Adrenal gland (tissue), 12 donors: ENCODE measurements around the gene OR4E2. TPM values are rescaled to one million over a fixed set of nuclear protein-coding genes. Genes with fewer than 3 reads are reported as not detected.

Experiments used
- DNase-seq, 7 donors: peaks; one replicate each; pipeline ENCODE4 v3.0.0-alpha.2; 2019 to 2020
- H3K27ac ChIP-seq, 5 donors: fragments of 200-600 bp; sonication (generic) in 4 of 5; 1 replicate in 3 of 5; 2 replicates in 2 of 5; pipeline versions ENCODE4 v1.5.1 to v1.8.0; 2016 to 2020; ENCODE audit warnings: mild to moderate bottlenecking in 1 of 5
- H3K27me3 ChIP-seq: fragments of 200-600 bp; 2 replicates; pipeline ENCODE4 v1.8.0; 2021
- H3K36me3 ChIP-seq, 2 donors: fragments of 200-600 bp; replicated peaks in 1 of 2; 1 replicate in 1 of 2; 2 replicates in 1 of 2; pipeline versions ENCODE4 v1.5.1 to v1.8.0; 2018 to 2022
- H3K4me1 ChIP-seq, 2 donors: fragments of 200-600 bp; replicated peaks in 1 of 2; 1 replicate in 1 of 2; 2 replicates in 1 of 2; pipeline versions ENCODE4 v1.5.1 to v1.8.0; 2018 to 2021
- H3K4me3 ChIP-seq, 4 donors: fragments of 200-600 bp; sonication (generic) in 3 of 4; one replicate each; pipeline ENCODE4 v1.5.1; 2016 to 2018
- H3K9me3 ChIP-seq, 3 donors: fragments of 200-600 bp; sonication (generic) in 1 of 3; replicated peaks in 1 of 3; 1 replicate in 2 of 3; 2 replicates in 1 of 3; pipeline versions ENCODE4 v1.5.1 to v1.8.0; 2016 to 2021
- CTCF ChIP-seq, 6 experiments: fragments of 450-650 bp in 4 of 6; fragments of 200-600 bp in 2 of 6; sonication (generic) in 1 of 6; IDR thresholded peaks; 1 replicate in 5 of 6; 2 replicates in 1 of 6; pipeline versions ENCODE4 v1.5.1 to v1.8.0; 2016 to 2021; ENCODE audit warnings: antibody characterized with exemption in 6 of 6, mild to moderate bottlenecking in 2 of 6, moderate library complexity in 1 of 6
- POLR2A ChIP-seq, 2 donors: fragments of 450-650 bp; IDR thresholded peaks; one replicate each; pipeline ENCODE4 v1.6.1; 2017; ENCODE audit warnings: antibody characterized with exemption in 2 of 2, mild to moderate bottlenecking in 2 of 2, moderate library complexity in 1 of 2
- WGBS, 4 donors: extraction: QIAGEN DNeasy Blood & Tissue Kit in 2 of 4; methylation state at CpG; one replicate each; pipeline versions ENCODE4 v1.1.5 to v1.1.7; 2013 to 2017; 5-methylcytosine and 5-hydroxymethylcytosine counted together
- intact Hi-C, 2 donors: fragments of 100-400 bp; cut with DNase I; formaldehyde crosslinking; loops; one replicate each; pipeline versions ENCODE4 v1.14.1 to v1.15.0; 2022 to 2023
- polyA plus RNA-seq, 3 donors: library from polyadenylated mRNA; stranded (reverse); fragments of 200-250 nt in 2 of 3; fragments of 350-450 nt in 1 of 3; fragmentation: Illumina TruSeq in 1 of 3; extraction: RNeasy Lipid Tissue Mini Kit (QIAGEN cat#74804) in 1 of 3; gene quantifications; one replicate each; pipeline ENCODE4 v1.2.3, GENCODE V29; 2013 to 2014
- total RNA-seq, 9 donors: library from RNA; depleted of rRNA in 4 of 9; stranded (reverse); fragments of >200 nt in 4 of 9; fragments of 120-200 nt in 1 of 9; fragmentation: NEBNext Ultra II Directional in 1 of 9; extraction: Animal tissue kit (Norgen Biotek cat#: 25700) in 1 of 9; gene quantifications; one replicate each; pipeline versions ENCODE4 v1.1.0 to v1.2.4, GENCODE V29; 2013 to 2023
- donor health status: healthy with polysubstance abuse.
- donor health status: Bipolar disorder and iron deficiency.
- donor health status: DM: yes; HTN: yes; CAD: no.
- donor health status: DM: no; HTN: no; CAD: no.
- donor health status: DM: no; HTN: no; CAD: no.
- donor health status: DM: yes; HTN: yes; CAD: no.

Gene OR4E2
- total and polyA plus RNA-seq, 12 donors = not detected

GRCh38 chr14:21672116-21672515 is 18.5 kb downstream of the OR4E2 start:
- Histone ChIP-seq H3K4me1 (no peaks in the 10 kb centered on the region), H3K27me3 (no peaks in the 10 kb centered on the region), H3K9me3 (no peaks in the 10 kb centered on the region), H3K36me3 (no peaks in the 10 kb centered on the region), H3K4me3 (no peak overlapping the region), H3K27ac (no peak overlapping the region)
- 66 to 80% (median 75%) methylated on average over 1 of the region's 1 CpG for WGBS, 4 donors
- intact Hi-C loops = no loop called here
- TF ChIP-seq POLR2A (IDR thresholded peaks at IDR 0.05) (no peak), CTCF (IDR thresholded peaks at IDR 0.05) (no peak)
- DNase-seq = no peak

GRCh38 chr14:21673718-21674117 is 20.1 kb downstream of the OR4E2 start, which contains the start of gene OR4E1:
OR4E1 (minus strand) TSS chr14:21673818; CDS start chr14:21670935, 2,883 bp downstream.
- intact Hi-C loops = no loop called here
- Histone ChIP-seq H3K36me3 (no peaks in the 10 kb centered on the region), H3K4me3 (no peak within 1 kb of the TSS), H3K27me3 (no peaks in the 10 kb centered on the region), H3K9me3 (no peaks in the 10 kb centered on the region), H3K27ac (no peak within 1 kb of the TSS), H3K4me1 (no peaks in the 10 kb centered on the region)
- 81 to 100% (median 85%) methylated on average over 1 of the region's 1 CpG for WGBS, 4 donors
- no peak for DNase-seq
- TF ChIP-seq POLR2A (IDR thresholded peaks at IDR 0.05) = no peak

GRCh38 chr14:21675566-21675965 is 21.9 kb downstream of the OR4E2 start:
- no peak for DNase-seq
- no peaks in the 10 kb centered on the region for H3K4me1 ChIP-seq
- intact Hi-C loops = no loop called here
- H3K36me3 ChIP-seq = no peaks in the 10 kb centered on the region
- H3K9me3 ChIP-seq = no peaks in the 10 kb centered on the region
- no peaks in the 10 kb centered on the region for H3K27me3 ChIP-seq
- TF ChIP-seq CTCF (IDR thresholded peaks at IDR 0.05) = no peak
- H3K27ac ChIP-seq = no peak overlapping the region
- 55 to 70% (median 65%) methylated on average over 4 of the region's 4 CpGs for WGBS, 4 donors
- H3K4me3 ChIP-seq = no peak overlapping the region

GRCh38 chr14:21680072-21680471 is 26.4 kb downstream of the OR4E2 start:
- WGBS, 4 donors = 66 to 79% (median 71%) methylated on average over 2 of the region's 2 CpGs
- no peak for DNase-seq
- H3K4me3 ChIP-seq = no peak overlapping the region
- no peaks in the 10 kb centered on the region for H3K27me3 ChIP-seq
- H3K9me3 ChIP-seq = no peaks in the 10 kb centered on the region
- no peak overlapping the region for H3K27ac ChIP-seq
- intact Hi-C loops = no loop called here
- no peaks in the 10 kb centered on the region for H3K36me3 ChIP-seq
- no peaks in the 10 kb centered on the region for H3K4me1 ChIP-seq
- TF ChIP-seq POLR2A (IDR thresholded peaks at IDR 0.05) (no peak), CTCF (IDR thresholded peaks at IDR 0.05) (no peak)

- no peaks in the 10 kb centered on the region for H3K36me3 ChIP-seq
- WGBS, 4 donors = 74 to 86% (median 78%) methylated on average over 2 of the region's 2 CpGs
- no peak for TF ChIP-seq POLR2A (IDR thresholded peaks at IDR 0.05)
- TF ChIP-seq CTCF (IDR thresholded peaks at IDR 0.05) = no peak
- H3K27ac ChIP-seq = no peak overlapping the region
- no peaks in the 10 kb centered on the region for H3K9me3 ChIP-seq
- H3K4me1 ChIP-seq = no peaks in the 10 kb centered on the region
- no peak overlapping the region for H3K4me3 ChIP-seq
- intact Hi-C loops = no loop called here
- no peaks in the 10 kb centered on the region for H3K27me3 ChIP-seq
- DNase-seq = no peak
Measured at GRCh38 chr14:21686468-21686867, 32.8 kb downstream of the OR4E2 start.
